SK-MEL-5 (cell line): ENCODE data around the gene SMAD6. TPM values are rescaled to one million over a fixed set of nuclear protein-coding genes. Genes with fewer than 3 reads are reported as not detected.

ENCODE experiments used
- DNase-seq: peaks from one replicate; pipeline ENCODE4 v3.0.0-alpha.2; 2016; ENCODE audit warnings: low read depth, low spot score
- in situ Hi-C: cut with HindIII; loops from 2 replicates; pipeline ENCODE4 v1.10.0; 2016; ENCODE audit warnings: low sequenced_read_pairs, high pct_unique_total_duplicates, low pct_unique_long_range_greater_than_20kb
- total RNA-seq: library from RNA; depleted of rRNA; stranded (reverse); fragments of >200 nt; shearing (Covaris generic); gene quantifications from 2 replicates; pipeline ENCODE4 v1.2.3, GENCODE V29; 2014

SMAD6 gene
- total RNA-seq, 1 experiment from 2014 or later, result 4.6 TPM

GRCh38 chr15:66698318-66698961 is 3.6 kb upstream of the SMAD6 start:
- peak; percentile 85 for DNase-seq
- in situ Hi-C loops, result no loop called here

- DNase-seq, result no peak
- in situ Hi-C loops, result no loop called here
These were observed 3.1 kb upstream of the SMAD6 start for GRCh38 chr15:66698971-66699370.

- DNase-seq, result no peak
- in situ Hi-C loops, result no loop called here
These were observed 1.6 kb upstream of the SMAD6 start for GRCh38 chr15:66700412-66700801.

GRCh38 chr15:66700802-66701421 is 1.1 kb upstream of the SMAD6 start:
- in situ Hi-C loops, result no loop called here
- peak; percentile 94 for DNase-seq

- DNase-seq, result no peak
- in situ Hi-C loops, result no loop called here
These were observed 508 bp upstream of the SMAD6 start for GRCh38 chr15:66701422-66702034.

- in situ Hi-C loops, result no loop called here
These were observed 927 bp downstream of the SMAD6 start for GRCh38 chr15:66702787-66703539.

GRCh38 chr15:66703540-66703941 is 1.5 kb downstream of the SMAD6 start:
- in situ Hi-C loops, result no loop called here
- no peak for DNase-seq

More at GRCh38 chr15:66702787-66703539, 927 bp downstream of the SMAD6 start:
- no peak for DNase-seq

- in situ Hi-C loops, result no loop called here
- no peak for DNase-seq
These were observed 2.2 kb downstream of the SMAD6 start for GRCh38 chr15:66704019-66704802.

- in situ Hi-C loops, result no loop called here
- DNase-seq, result no peak
These were observed 2.7 kb downstream of the SMAD6 start for GRCh38 chr15:66704803-66705153.

GRCh38 chr15:66705277-66706146 is 3.5 kb downstream of the SMAD6 start:
- in situ Hi-C loops, result no loop called here
- no peak for DNase-seq

GRCh38 chr15:66706225-66706732 is 4.2 kb downstream of the SMAD6 start:
- in situ Hi-C loops, result no loop called here
- peak; percentile 42 for DNase-seq

GRCh38 chr15:66706840-66707239 is 4.8 kb downstream of the SMAD6 start:
- in situ Hi-C loops, result no loop called here
- no peak for DNase-seq

- in situ Hi-C loops, result no loop called here
- DNase-seq, result peak; percentile 41
These were observed 5.5 kb downstream of the SMAD6 start for GRCh38 chr15:66707310-66708082.

GRCh38 chr15:66708389-66708788 is 6.4 kb downstream of the SMAD6 start:
- no peak for DNase-seq
- in situ Hi-C loops, result no loop called here

GRCh38 chr15:66709884-66710283 is 7.8 kb downstream of the SMAD6 start:
- in situ Hi-C loops, result no loop called here
- no peak for DNase-seq

- DNase-seq, result no peak
- in situ Hi-C loops, result no loop called here
These were observed 9.2 kb downstream of the SMAD6 start for GRCh38 chr15:66711260-66711659.
